ENCODE measurements around the gene HTR5A. TPM values are rescaled to one million over a fixed set of nuclear protein-coding genes. Genes with fewer than 3 reads are reported as not detected.

The HTR5A gene
- total and polyA plus RNA-seq, 2 donors (not counting 1 experiment from before 2014, with no cell fraction given): not detected

- no peak overlapping the region for H3K27ac Mint-ChIP-seq
- H3K4me1 ChIP-seq (ENCODE audit: control insufficient read depth in 2 of 2, insufficient read depth in 2 of 2, low read length in 2 of 2): no peaks in the 10 kb centered on the region
- peaks cover 0 to 34% (median 26%) of the 10 kb centered on the region in 4 experiments for H3K27me3 ChIP-seq (replicated peaks in 1 of 4; ENCODE audit: control extremely low read depth in 1 of 4, control insufficient read depth in 3 of 4, insufficient read depth in 4 of 4, low read length in 3 of 4)
- H4K20me1 ChIP-seq (ENCODE audit: control insufficient read depth, insufficient read depth, low read length, poor library complexity, severe bottlenecking): no peaks in the 10 kb centered on the region
- ATAC-seq (ENCODE audit: low read depth) (no peak), DNase-seq (no peak)
- H3K4me3 Mint-ChIP-seq: no peak overlapping the region
- H3K27ac ChIP-seq (ENCODE audit: low read length in 2 of 2): no peak overlapping the region
- H3K9ac ChIP-seq (ENCODE audit: low read length): no peak overlapping the region
- no peak overlapping the region for H3K4me2 ChIP-seq (replicated peaks; ENCODE audit: low read depth, low read length, poor library complexity, severe bottlenecking)
- no peak for TF ChIP-seq CTCF (IDR thresholded peaks at IDR 0.05)
- TF ChIP-seq EZH2 (IDR thresholded peaks at IDR 0.05; ENCODE audit: borderline replicate concordance, insufficient read depth, low read depth, low read length, poor library complexity, severe bottlenecking): no peak
- intact Hi-C loops (cut with micrococcal nuclease): no loop called here
- H3K36me3 ChIP-seq (replicated peaks in 1 of 2; ENCODE audit: control extremely low read depth in 1 of 2, control insufficient read depth in 1 of 2, extremely low read depth in 1 of 2, insufficient read depth in 2 of 2, low read length in 1 of 2): no peaks in the 10 kb centered on the region
- H2AFZ ChIP-seq (ENCODE audit: insufficient read depth, low read depth, low read length, poor library complexity, severe bottlenecking): no peak overlapping the region
- POLR2A ChIA-PET: no interaction called here
- no peaks in the 10 kb centered on the region for H3K9me3 Mint-ChIP-seq (ENCODE audit: insufficient read depth)
- H3K27me3 Mint-ChIP-seq: peaks cover 35% of the 10 kb centered on the region
- H3K4me3 ChIP-seq (ENCODE audit: control extremely low read depth in 1 of 5, extremely low read depth in 1 of 5, insufficient read depth in 1 of 5, low read depth in 2 of 5, low read length in 4 of 5): no peak overlapping the region
- CTCF ChIA-PET: no interaction called here
- H3K9me3 ChIP-seq (ENCODE audit: control extremely low read depth in 1 of 3, control insufficient read depth in 2 of 3, insufficient read depth in 1 of 3, low read length in 2 of 3): peaks cover 0 to 17% (median 0%) of the 10 kb centered on the region in 3 donors
- no peaks in the 10 kb centered on the region for H3K79me2 ChIP-seq (ENCODE audit: control insufficient read depth, insufficient read depth, low read length)
- H3K4me1 Mint-ChIP-seq: no peaks in the 10 kb centered on the region
Measured at GRCh38 chr7:155073922-155074321, 3.8 kb downstream of the HTR5A start.

- H3K27me3 ChIP-seq (replicated peaks in 1 of 4; ENCODE audit: control extremely low read depth in 1 of 4, control insufficient read depth in 3 of 4, insufficient read depth in 4 of 4, low read length in 3 of 4): no peaks in the 10 kb centered on the region
- DNase-seq (no peak), ATAC-seq (ENCODE audit: low read depth) (no peak)
- no peaks in the 10 kb centered on the region for H3K79me2 ChIP-seq (ENCODE audit: control insufficient read depth, insufficient read depth, low read length)
- H3K9me3 Mint-ChIP-seq (ENCODE audit: insufficient read depth): no peaks in the 10 kb centered on the region
- no peak overlapping the region for H3K9ac ChIP-seq (ENCODE audit: low read length)
- peaks cover 33% of the 10 kb centered on the region for H3K27me3 Mint-ChIP-seq
- no peaks in the 10 kb centered on the region for H3K4me1 Mint-ChIP-seq
- H3K4me2 ChIP-seq (replicated peaks; ENCODE audit: low read depth, low read length, poor library complexity, severe bottlenecking): no peak overlapping the region
- no peak overlapping the region for H3K4me3 ChIP-seq (ENCODE audit: control extremely low read depth in 1 of 5, extremely low read depth in 1 of 5, insufficient read depth in 1 of 5, low read depth in 2 of 5, low read length in 4 of 5)
- 86% methylated on average over 13 of the region's 14 CpGs for WGBS (ENCODE audit: insufficient coverage)
- no peaks in the 10 kb centered on the region for H3K36me3 ChIP-seq (replicated peaks in 1 of 2; ENCODE audit: control extremely low read depth in 1 of 2, control insufficient read depth in 1 of 2, extremely low read depth in 1 of 2, insufficient read depth in 2 of 2, low read length in 1 of 2)
- TF ChIP-seq EZH2 (IDR thresholded peaks at IDR 0.05; ENCODE audit: borderline replicate concordance, insufficient read depth, low read depth, low read length, poor library complexity, severe bottlenecking) (no peak), CTCF (IDR thresholded peaks at IDR 0.05) (no peak)
- no peaks in the 10 kb centered on the region for H3K9me3 ChIP-seq (ENCODE audit: control extremely low read depth in 1 of 3, control insufficient read depth in 2 of 3, insufficient read depth in 1 of 3, low read length in 2 of 3)
- ChIA-PET POLR2A (no interaction called here), CTCF (no interaction called here)
- H3K4me1 ChIP-seq (ENCODE audit: control insufficient read depth in 2 of 2, insufficient read depth in 2 of 2, low read length in 2 of 2): no peaks in the 10 kb centered on the region
- H3K27ac ChIP-seq (ENCODE audit: low read length in 2 of 2): no peak overlapping the region
- H3K27ac Mint-ChIP-seq: no peak overlapping the region
- H2AFZ ChIP-seq (ENCODE audit: insufficient read depth, low read depth, low read length, poor library complexity, severe bottlenecking): no peak overlapping the region
- no peaks in the 10 kb centered on the region for H4K20me1 ChIP-seq (ENCODE audit: control insufficient read depth, insufficient read depth, low read length, poor library complexity, severe bottlenecking)
- intact Hi-C loops (cut with micrococcal nuclease): no loop called here
- no peak overlapping the region for H3K4me3 Mint-ChIP-seq
Measured at GRCh38 chr7:155084021-155084420, 13.9 kb downstream of the HTR5A start.
